NOMO-1 (cell line): ENCODE results near the gene RELT.
"Not testable (repeated sequence)": the region's sequence is repeated elsewhere in the genome, so short reads cannot be mapped to it uniquely, and the experiment has no call there.

ENCODE experiments used
- DNase-seq, 2 experiments: peaks; one replicate each; lab custom pipeline; 2025; ENCODE audit not compliant: unreplicated experiment in 2 of 2; lab: John Stamatoyannopoulos, UW

RELT gene

DNA sequence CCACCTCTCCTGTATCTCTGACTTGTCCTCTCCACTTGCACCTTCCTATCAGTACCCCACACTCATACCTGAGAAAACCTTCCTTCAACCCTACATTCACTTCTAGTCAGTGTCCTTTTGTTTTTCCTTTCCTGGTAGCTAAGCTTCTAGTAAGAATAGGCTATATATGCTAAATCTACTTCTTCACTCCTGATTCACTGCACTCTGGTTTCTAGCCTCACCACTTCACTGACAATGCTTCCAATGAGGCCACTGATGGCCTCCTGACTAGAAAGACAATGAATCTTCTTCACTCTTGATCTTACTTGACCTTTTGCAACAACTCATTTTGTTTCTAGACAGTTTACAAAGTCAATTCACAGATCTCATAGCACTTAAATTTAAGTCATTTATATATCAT lies 52.0 kb downstream of the RELT start:
- DNase-seq = no peak

DNA sequence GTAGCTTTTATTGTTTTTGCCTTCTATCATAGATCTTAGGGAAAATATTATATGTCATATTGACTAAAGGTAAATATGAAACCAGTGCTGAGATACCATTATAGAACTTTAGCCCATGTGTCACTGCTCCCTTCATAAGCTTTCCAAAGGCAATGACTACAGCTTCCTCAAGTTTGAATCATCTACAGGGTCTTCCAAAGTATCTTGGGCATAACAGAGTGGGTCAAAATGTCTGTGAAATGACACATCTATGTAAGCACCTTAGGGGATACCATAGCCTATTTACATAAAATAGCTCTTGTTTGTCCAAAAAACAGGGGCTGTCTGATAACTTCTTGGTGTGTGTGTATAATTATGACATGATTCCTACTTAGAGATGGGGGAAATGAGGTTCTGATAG lies 52.5 kb downstream of the RELT start:
- DNase-seq = no peak

DNA sequence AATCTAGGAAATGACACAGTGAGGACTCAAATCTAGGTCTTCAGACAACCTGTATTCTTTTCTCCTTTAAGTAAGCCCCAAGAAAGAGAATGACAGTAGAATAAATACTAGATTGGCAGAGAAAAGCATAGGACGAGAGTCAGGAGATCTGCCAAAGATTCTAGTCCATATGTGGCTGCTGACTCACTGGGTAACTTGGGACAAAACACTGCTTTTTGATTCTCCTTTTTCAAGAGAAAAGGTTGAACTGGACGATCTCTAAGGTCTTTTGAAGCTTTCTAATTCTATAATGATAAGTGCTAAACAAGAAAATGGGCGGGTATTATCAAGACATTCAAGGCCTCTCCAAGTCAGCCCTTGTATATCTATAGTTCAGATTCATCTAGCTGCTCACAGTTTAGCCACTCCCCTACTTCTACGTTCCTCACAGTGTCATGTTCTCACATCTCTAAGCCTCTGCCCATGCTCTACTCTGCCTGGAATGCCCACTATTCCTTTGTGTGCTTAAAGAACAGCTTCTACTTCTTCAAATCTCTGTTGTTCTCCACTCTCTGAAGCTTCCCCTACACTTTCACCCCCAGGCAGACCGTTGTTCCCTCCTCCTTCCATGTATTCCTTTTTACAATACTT lies 53.0 kb downstream of the RELT start:
- no peak for DNase-seq

DNA sequence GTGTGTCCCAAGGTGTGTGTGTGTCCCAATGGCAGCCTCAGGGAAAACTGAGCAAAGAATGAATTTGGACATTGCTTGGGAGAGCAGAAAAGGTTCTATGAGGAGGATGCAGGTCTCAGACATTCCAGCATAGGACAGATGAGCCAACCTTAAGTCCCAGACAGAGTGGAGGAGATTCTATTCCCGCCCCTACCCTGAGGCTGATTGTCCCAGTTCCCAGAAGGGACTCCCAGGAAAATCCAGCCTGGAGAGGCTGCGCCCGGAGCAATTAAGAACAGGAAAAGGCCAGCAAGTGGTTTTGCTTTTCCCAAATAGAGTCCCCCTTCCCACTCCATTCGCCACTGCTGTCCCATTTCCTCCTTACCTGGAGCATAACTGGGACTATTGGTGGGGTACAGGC lies 54.1 kb downstream of the RELT start:
- no peak for DNase-seq

DNA sequence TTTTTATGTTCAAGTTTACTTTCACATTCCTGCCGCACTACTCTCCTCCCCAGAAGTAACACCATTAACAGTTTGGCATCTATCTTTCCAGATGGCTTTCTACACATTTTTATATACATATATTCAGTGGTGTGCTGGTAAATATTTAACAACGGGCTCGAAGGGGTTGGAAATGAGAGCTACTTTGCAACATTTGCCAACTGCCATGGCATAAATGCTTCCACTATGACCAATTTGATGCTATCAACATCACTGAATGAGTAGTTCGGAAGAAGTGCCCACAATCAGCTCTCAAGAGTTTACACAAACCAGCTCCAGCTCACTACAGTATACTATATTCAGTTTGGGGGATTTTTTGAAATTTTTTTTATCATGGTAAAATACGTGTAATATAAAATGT lies 55.2 kb downstream of the RELT start:
- no peak for DNase-seq

DNA sequence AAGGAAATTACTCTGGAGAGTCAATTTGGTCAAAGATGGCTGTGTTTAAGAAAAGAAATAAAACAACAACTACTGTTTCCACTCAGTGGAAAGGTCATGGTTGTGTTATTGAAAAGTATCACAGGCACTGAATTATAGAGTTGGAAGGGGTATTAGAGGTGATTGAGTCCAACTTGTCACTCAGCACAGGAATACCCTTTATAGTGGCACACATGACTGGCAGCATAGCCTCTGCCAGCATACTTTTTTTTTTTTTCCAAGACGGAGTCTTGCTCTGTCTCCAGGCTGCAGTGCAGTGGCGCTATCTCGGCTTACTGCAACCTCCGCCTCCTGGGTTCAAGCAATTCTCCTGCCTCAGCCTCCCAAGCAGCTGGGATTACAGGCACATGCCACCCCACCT lies 60.7 kb downstream of the RELT start:
- not testable (repeated sequence) for DNase-seq

DNA sequence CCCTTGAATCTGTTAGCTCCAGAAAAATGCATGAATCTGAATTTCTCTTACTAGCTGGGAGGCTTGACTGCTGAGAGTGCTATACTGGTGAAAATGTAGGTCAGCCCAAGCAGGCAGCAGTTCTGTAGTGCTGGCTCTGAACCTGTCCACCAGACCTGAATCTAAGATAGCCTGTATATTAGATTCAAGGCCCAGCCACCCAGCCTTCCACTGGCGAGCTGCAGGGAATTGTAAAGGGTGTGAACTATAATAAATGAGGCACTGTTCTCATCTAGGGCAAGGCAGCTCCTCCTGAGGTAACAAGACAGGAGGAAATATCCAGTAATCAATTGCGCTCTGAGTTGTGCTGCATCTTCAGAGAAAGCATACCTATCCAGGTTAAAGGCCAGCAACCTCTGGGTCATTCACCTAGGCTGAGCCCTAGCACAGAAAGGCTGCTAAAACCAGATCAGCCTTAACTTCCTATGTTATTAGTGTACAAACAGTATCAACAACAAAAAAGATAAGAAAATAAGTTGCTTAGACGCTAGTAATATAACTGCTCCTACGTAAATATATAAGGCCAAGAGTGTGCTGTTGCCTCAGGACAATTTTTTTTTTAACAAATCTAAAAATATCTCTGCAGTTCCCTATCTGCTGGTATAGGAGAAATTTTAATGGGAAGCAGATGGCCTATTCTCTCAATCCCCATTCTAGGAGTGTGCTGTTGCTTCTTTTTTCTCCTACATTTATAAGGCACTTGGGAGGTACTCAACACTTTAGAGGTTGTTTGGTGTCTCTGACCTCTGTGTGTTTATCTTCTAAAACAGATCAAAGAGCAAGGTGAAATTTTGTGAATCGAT lies 63.0 kb downstream of the RELT start:
- DNase-seq = no peak

DNA sequence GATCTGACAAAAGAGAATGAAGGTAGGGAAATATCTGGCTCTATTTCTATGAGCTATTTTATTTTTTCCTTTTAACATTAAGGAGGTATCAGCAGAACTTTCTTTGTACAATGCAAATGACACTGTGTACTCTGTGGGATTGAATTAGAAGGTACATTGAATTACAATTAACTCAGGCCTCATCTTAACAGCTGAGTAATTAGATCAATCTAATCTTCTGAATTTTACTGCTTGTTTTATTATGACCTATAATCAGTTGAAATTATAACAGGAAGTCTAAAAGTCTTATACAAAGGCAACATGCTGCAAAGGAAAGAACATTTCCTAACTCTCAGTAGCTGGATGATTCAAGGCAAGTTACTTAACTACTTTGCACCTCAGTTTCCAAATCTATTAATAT lies 69.8 kb downstream of the RELT start:
- DNase-seq = peak in 1 of 2 experiments; percentile 29

DNA sequence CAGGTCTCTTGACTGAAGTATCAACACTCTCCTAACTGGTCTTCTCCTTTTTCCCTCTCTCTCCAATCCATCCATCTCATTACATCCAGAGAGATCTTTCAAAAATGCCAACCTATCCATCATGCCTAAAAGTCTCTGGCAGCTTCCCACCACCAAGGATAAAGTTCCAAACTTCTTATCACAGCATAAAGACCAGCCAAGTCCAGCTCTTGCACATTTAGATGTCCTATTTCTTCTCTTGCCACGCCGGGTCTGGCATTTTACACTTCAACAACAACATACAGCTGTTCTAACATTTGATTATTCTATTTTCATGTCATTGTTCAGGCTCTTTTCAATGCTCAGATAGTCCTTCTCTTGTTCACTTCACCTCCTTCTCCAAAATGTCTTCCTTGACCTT lies 70.6 kb downstream of the RELT start:
- no peak for DNase-seq
